HG03135 (cell line): ENCODE results near the gene ZSCAN18.

Experiments used
- ATAC-seq: cut with Tn5 transposase; IDR thresholded peaks from one replicate; pipeline ENCODE4 v1.9.1; 2021; ENCODE audit warnings: mild to moderate bottlenecking, moderate library complexity; ENCODE audit not compliant: unreplicated experiment

Gene ZSCAN18

DNA sequence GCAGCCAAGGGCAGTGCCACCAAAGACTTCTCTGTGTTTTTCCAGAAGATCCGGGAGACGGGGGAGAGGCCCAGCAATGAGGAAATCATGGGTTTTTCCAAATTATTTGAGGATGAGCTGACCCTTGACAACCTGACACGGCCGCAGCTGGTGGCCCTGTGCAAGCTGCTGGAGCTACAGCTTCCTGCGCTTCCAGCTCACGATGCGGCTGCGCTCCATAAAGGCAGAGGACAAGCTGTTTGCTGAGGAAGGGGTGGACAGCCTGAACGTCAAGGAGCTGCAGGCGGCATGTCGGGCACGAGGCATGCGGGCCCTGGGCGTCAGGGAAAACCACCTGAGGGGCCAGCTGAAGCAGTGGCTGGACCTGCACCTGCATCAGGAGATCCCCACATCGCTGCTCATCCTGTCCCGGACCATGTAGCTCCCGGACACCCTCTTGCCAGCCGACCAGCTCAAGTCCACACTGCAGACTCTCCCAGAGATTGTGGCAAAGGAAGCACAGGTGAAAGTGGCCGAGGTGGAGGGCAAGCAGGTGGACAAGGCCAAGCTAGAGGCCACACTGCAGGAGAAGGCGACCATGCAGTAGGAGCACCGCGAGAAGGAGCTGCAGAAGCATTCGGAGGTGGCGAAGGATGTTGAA, 52.5 kb downstream of the ZSCAN18 start:
- ATAC-seq = no peak

DNA sequence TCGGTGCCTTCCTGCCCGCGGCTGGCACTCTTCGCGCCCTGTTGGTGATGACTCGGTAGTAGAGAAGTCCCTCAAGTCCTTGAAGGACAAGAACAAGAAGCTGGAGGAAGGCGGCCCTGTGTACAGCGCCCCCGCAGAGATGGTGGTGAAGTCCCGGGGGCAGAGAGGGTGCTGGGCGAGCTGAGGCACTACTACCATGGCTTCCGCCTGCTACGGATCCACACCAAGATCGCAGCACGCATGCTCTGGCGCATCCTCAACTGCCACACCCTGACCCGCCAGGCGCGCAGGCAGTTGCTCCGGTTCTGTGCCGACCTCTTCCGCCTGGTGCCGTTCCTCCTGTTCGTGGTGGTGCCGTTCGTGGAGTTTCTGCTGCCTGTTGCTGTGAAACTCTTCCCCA, 53.1 kb downstream of the ZSCAN18 start:
- no peak for ATAC-seq

DNA sequence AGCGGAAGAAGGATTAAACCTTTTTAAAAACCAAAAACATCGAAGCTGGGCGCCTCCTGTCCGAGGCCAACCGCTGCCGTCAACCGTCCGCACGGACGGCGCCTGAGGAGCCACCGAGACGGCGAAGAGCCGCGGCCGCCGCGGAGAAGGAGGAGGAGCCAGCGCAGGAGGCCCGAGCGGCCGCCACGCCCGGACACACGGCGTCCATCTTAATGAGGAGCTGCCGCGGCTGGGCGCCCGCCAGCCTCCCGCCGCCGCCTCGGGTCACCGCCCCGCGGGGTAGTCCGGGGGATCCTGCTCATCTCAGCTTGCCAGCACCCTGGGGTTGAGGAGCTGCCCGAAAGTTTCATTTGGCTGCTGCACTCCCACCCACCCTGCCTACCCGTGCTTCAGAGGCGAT, 53.6 kb downstream of the ZSCAN18 start:
- no peak for ATAC-seq

DNA sequence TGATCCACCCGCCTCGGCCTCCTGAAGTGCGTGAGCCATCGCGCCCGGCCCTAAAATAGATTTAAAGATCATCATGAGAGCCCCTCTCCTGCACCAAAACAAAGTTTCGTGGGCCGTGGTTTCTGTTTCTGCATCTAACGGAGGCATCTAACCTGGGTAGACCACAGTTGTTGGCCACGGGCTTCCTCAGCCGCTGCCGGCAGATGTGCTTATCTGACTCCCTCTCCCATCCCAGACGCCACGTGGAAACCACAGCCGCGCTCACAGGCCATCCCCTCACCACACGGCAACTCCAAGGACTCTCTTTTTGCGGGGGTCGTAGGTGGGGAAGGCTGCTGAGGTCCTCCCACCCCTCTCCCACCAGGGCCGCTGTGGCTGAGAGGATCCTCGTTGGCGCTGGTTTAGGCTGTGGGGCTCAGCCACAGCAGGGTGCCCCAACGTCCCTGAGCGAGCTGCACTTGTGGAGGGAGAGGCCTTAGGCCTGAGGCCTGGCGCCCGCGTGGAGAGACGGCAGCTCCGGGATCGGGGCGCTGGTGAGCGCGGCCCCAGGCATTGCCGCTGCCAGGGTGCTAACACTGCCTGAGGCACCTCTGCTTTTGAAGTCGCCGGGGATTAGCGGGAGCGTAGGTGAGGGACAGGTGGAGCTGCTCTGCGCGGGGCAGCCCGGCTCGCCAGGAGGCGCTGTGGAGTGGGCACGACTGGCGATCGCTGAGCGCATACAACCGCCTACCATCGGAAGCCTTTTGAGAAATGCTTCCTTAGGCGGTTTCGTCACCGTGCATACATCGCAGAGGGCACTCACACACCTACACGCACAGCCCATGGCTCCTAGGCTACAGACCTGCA, 55.3 kb downstream of the ZSCAN18 start:
- no peak for ATAC-seq

DNA sequence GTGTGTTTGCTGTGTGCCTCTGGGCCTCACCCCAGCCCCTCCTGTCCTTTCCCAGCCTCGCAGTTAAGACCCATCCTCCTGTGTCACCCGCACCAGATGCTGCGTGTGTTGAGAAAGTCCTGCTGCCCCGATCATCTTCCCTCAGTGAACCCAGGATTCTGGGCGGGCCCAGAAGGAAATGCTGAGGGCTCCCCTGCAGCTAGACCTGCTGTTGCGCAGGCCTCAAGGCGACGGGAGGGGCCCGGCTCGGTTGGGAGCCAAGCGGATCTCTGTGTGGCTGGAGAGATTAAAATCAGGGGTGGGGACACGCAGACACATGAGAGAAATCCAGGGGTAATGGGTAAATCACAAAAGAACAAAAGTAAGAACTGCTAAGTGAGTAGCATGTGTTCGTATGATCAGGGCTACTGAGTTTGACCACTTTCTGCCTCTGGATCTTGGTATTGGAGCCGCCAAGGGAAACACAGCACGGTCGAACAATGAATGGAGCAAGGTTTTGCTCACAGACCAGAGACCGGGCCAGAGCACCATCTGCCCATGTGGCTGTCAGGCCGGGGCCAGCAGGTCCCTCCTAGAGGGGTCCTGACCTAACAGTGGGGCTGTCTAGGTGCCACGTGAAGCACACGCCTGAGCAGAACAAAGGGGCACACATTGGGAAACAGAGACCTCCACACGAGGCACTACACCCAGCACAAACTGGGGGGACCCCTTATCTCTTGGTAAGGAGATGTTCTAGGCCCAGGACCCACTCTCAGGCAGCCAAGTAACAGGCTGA, 57.1 kb downstream of the ZSCAN18 start:
- no peak for ATAC-seq

DNA sequence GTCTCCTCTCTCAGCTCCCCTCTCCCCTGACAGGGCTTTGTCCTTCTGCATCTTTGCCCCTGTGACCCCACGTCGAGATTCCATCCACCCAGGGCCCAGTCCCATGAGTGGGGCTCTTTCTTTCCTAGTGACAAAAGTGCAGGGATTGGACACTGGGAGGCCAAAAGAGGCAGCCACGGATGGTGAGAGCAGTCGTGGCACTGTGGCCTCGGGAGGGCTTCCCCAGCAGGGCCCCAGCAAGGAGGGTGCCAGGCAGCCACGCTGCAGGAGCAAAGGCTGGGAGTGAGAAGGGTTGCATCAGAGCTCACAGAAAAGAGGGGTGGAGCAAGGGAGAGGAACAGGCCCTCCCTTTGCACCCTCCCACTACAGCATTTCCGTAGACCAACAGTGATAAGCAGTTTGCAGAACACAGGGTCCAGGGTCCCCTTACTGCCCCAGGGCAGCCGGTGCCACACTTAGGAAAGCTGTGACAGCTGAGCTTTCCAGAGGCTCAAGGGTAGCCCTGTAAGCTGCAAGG, 59.3 kb downstream of the ZSCAN18 start:
- ATAC-seq = no peak

DNA sequence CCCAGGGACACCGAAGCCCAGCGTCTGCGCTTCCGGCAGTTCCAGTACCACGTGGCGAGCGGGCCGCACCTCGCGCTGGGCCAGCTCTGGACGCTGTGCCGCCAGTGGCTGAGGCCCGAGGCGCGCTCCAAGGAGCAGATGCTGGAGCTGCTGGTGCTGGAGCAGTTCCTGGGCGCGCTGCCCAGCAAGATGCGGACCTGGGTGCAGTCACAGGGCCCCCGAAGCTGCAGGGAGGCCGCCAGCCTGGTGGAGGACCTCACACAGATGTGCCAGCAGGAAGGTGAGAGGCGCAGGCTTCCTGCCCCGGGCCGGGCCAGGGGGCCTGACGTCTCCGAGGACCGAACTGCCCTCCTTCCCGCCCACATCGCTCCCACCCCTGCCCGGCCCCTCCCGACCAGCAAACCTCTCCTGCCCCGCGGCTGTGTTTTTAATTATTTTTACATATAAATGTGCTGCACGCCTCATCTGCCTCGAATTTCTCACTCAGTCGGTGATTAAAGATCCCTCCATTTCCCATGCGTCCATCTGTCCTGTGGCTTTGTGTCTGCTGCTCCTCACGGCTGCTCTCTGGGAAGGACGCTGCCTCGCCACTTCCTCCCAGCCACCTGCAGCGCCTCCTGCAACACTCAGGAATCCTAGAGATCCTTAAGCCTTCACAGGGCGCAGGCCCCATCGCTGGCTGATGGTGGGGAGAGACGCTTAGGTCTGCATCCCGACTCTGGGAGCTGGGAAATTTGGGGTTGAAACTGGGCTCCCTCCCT, 59.9 kb downstream of the ZSCAN18 start:
- no peak for ATAC-seq

DNA sequence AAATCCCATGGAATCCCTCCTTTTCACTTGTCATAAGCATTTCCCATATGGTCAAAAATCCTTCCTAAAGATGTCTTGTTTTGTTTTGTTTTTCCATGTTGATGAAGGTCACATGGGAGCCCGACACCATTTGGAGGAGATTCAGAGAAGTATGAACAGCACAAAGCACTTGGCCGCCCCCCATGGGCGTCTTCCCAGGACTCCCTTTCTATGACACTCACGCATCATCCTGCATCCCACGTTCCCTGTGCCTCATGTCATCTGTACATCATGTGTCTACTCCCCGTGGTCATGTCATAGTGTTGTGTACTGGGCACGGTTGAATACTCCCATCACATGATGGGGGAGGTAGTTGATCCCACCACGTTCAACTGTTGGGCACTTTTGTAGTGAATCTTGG, 62.2 kb downstream of the ZSCAN18 start:
- ATAC-seq = no peak

DNA sequence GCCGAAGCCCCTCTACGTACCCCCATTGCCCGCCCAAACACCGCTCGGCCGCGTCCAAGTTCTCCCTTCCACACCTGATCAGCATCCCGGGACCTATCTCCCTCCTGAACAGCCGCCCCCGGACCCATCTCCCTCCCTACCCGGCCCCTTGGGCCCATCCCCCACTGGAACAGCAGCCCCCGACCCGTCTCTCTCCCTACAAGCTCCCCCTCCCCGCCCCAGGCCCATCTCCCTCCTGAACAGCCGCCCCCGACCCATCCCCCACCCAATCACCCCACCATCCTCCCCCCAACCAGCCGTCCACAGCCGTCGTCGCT, 63.6 kb downstream of the ZSCAN18 start:
- no peak for ATAC-seq
